H1 (cell line): ENCODE data around the gene KCNMA1. TPM values are rescaled to one million over a fixed set of nuclear protein-coding genes. Genes with fewer than 3 reads are reported as not detected.

Source experiments
- CBX8 ChIP-seq: fragments of 300-800, 300-1000 bp; sonication (generic); IDR thresholded peaks from 2 replicates; pipeline ENCODE4 v1.7.1; 2016; ENCODE audit warnings: low read depth, low read length, borderline replicate concordance
- KDM1A ChIP-seq: fragments of 200-600, 300-600 bp; sonication (generic); IDR thresholded peaks from 2 replicates; pipeline ENCODE4 v1.7.1; 2016; ENCODE audit warnings: mild to moderate bottlenecking, low read length, borderline replicate concordance
- POLR2A ChIP-seq, 2 experiments: IDR thresholded peaks; 1 replicate in 1 of 2; 2 replicates in 1 of 2; pipeline ENCODE4 v1.6.1; 2011; ENCODE audit warnings: low read depth in 2 of 2, low read length in 2 of 2, mild to moderate bottlenecking in 2 of 2; ENCODE audit errors: control extremely low read depth in 1 of 2
- POLR2AphosphoS5 ChIP-seq: IDR thresholded peaks from 2 replicates; pipeline ENCODE4 v1.6.1; 2011; ENCODE audit warnings: low read depth, low read length
- RBBP5 ChIP-seq: IDR thresholded peaks from 2 replicates; pipeline ENCODE4 v1.7.1; 2012; ENCODE audit warnings: low read depth, mild to moderate bottlenecking, inconsistent platforms, low read length, moderate library complexity, borderline replicate concordance
- SAP30 ChIP-seq: fragments of 300-600 bp; sonication (generic); IDR thresholded peaks from 2 replicates; pipeline ENCODE4 v1.7.1; 2012; ENCODE audit warnings: low read length, moderate library complexity, mild to moderate bottlenecking, inconsistent platforms; ENCODE audit not compliant: insufficient read depth, insufficient replicate concordance
- SRF ChIP-seq: IDR thresholded peaks from 2 replicates; pipeline ENCODE4 v1.6.1; 2011; ENCODE audit warnings: mild to moderate bottlenecking, low read depth, low read length, moderate library complexity
- TAF7 ChIP-seq: optimal IDR thresholded peaks from 2 replicates; pipeline ENCODE3; 2011; ENCODE audit warnings: low read depth, mild to moderate bottlenecking, inconsistent platforms, low read length, moderate library complexity, borderline replicate concordance
- TEAD4 ChIP-seq: IDR thresholded peaks from 2 replicates; pipeline ENCODE4 v1.6.1; 2012; ENCODE audit warnings: low read depth, low read length, inconsistent platforms, mixed read lengths
- polyA plus RNA-seq, 7 experiments: library from polyadenylated mRNA; depleted of rRNA in 3 of 7; stranded (reverse) in 5 of 7; unstranded in 2 of 7; fragments of >200 nt in 5 of 7; fragments of 200-250 nt in 2 of 7; gene quantifications; 1 replicate in 5 of 7; 2 replicates in 1 of 7; 4 replicates in 1 of 7; pipeline versions ENCODE4 v1.2.1 to v1.2.3, GENCODE V29; 2011 to 2013; ENCODE audit warnings: missing spikeins in 2 of 7, mixed read lengths in 2 of 7
- total RNA-seq: library from RNA; stranded (reverse); fragmentation: NEBNext Ultra II Directional; extraction: Animal tissue kit (Norgen Biotek cat#: 25700); gene quantifications from 2 replicates; pipeline ENCODE4 v1.2.1, GENCODE V29; 2021
- TF ChIP-seq, protein P1 (sequence below): fragments of 300-600 bp; sonication (generic); IDR thresholded peaks from 2 replicates; pipeline ENCODE4 v1.7.1; 2012; ENCODE audit warnings: low read length, moderate library complexity, mild to moderate bottlenecking, inconsistent platforms; ENCODE audit not compliant: insufficient replicate concordance

The KCNMA1 gene
- total and polyA plus RNA-seq, 2 of the 8 experiments (the other 6 are each of a cell fraction or from before 2014, with no cell fraction given) = 10.2 to 11.1 TPM

DNA sequence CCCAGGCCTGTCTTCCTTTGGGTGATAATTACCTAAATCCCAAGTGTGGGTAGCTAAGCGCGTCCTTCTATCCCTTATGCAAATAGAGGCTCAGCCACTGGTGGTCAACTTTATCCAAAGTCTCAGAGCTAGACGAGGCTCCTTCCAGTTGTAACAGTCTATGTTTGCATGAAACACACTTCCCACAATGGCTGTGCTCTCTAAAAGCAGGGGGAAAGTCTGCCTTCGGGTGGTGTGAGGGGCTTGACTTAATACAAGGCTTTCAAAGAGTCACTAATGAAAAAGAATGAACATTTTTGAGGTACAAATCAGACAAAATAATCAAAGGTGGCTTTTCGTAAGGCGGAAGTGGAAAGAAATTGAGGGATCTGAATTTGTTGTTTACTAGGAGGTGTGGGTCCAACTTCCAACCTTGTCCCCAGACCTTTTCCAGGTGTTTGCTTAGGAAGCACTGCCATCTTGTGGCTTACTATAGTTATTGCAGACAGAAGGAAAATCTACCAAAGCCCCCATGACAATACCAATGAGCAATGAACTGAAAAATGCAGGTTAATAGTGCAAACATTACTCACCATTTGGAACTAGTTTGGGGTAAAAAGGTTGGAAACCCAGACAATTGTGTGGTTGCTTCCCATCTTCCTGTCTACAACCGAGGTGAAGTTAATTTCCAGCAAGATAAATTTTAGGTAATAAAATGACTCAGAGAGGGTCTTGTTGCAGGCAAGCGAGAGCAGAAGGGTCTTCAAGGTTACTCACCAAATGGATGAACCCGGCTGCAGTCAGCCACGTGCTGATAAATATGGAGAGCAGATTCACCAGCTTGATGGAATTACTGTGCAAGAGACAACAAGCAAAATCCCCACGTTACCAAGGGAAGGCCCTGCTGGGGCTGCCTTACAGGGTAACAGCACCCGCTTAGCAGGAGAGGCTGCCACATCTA lies 525.7 kb downstream of the KCNMA1 start (continued):
- TF ChIP-seq CBX8 (no peak), POLR2A (IDR thresholded peaks at IDR 0.05; ENCODE audit: control extremely low read depth in 1 of 2, low read depth in 2 of 2, low read length in 2 of 2) (no peak), KDM1A (no peak), SAP30 (no peak), POLR2AphosphoS5 (no peak), RBBP5 (no peak), SRF (no peak), TEAD4 (no peak), TAF7 (peak; percentile 34)
- TF ChIP-seq, protein P1, sequence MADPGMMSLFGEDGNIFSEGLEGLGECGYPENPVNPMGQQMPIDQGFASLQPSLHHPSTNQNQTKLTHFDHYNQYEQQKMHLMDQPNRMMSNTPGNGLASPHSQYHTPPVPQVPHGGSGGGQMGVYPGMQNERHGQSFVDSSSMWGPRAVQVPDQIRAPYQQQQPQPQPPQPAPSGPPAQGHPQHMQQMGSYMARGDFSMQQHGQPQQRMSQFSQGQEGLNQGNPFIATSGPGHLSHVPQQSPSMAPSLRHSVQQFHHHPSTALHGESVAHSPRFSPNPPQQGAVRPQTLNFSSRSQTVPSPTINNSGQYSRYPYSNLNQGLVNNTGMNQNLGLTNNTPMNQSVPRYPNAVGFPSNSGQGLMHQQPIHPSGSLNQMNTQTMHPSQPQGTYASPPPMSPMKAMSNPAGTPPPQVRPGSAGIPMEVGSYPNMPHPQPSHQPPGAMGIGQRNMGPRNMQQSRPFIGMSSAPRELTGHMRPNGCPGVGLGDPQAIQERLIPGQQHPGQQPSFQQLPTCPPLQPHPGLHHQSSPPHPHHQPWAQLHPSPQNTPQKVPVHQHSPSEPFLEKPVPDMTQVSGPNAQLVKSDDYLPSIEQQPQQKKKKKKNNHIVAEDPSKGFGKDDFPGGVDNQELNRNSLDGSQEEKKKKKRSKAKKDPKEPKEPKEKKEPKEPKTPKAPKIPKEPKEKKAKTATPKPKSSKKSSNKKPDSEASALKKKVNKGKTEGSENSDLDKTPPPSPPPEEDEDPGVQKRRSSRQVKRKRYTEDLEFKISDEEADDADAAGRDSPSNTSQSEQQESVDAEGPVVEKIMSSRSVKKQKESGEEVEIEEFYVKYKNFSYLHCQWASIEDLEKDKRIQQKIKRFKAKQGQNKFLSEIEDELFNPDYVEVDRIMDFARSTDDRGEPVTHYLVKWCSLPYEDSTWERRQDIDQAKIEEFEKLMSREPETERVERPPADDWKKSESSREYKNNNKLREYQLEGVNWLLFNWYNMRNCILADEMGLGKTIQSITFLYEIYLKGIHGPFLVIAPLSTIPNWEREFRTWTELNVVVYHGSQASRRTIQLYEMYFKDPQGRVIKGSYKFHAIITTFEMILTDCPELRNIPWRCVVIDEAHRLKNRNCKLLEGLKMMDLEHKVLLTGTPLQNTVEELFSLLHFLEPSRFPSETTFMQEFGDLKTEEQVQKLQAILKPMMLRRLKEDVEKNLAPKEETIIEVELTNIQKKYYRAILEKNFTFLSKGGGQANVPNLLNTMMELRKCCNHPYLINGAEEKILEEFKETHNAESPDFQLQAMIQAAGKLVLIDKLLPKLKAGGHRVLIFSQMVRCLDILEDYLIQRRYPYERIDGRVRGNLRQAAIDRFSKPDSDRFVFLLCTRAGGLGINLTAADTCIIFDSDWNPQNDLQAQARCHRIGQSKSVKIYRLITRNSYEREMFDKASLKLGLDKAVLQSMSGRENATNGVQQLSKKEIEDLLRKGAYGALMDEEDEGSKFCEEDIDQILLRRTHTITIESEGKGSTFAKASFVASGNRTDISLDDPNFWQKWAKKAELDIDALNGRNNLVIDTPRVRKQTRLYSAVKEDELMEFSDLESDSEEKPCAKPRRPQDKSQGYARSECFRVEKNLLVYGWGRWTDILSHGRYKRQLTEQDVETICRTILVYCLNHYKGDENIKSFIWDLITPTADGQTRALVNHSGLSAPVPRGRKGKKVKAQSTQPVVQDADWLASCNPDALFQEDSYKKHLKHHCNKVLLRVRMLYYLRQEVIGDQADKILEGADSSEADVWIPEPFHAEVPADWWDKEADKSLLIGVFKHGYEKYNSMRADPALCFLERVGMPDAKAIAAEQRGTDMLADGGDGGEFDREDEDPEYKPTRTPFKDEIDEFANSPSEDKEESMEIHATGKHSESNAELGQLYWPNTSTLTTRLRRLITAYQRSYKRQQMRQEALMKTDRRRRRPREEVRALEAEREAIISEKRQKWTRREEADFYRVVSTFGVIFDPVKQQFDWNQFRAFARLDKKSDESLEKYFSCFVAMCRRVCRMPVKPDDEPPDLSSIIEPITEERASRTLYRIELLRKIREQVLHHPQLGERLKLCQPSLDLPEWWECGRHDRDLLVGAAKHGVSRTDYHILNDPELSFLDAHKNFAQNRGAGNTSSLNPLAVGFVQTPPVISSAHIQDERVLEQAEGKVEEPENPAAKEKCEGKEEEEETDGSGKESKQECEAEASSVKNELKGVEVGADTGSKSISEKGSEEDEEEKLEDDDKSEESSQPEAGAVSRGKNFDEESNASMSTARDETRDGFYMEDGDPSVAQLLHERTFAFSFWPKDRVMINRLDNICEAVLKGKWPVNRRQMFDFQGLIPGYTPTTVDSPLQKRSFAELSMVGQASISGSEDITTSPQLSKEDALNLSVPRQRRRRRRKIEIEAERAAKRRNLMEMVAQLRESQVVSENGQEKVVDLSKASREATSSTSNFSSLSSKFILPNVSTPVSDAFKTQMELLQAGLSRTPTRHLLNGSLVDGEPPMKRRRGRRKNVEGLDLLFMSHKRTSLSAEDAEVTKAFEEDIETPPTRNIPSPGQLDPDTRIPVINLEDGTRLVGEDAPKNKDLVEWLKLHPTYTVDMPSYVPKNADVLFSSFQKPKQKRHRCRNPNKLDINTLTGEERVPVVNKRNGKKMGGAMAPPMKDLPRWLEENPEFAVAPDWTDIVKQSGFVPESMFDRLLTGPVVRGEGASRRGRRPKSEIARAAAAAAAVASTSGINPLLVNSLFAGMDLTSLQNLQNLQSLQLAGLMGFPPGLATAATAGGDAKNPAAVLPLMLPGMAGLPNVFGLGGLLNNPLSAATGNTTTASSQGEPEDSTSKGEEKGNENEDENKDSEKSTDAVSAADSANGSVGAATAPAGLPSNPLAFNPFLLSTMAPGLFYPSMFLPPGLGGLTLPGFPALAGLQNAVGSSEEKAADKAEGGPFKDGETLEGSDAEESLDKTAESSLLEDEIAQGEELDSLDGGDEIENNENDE = no peak
